GM21447 (cell line): ENCODE measurements around the gene TEAD1.

Experiments
- ATAC-seq: cut with Tn5 transposase; IDR thresholded peaks from one replicate; pipeline ENCODE4 v1.9.1; 2021; ENCODE audit not compliant: unreplicated experiment

TEAD1 gene

GRCh38 chr11:12886508-12886907 lies 212.3 kb downstream of the TEAD1 start:
- ATAC-seq, result no peak

- ATAC-seq, result no peak
Observed at GRCh38 chr11:12888525-12889158, 214.4 kb downstream of the TEAD1 start.

GRCh38 chr11:12889243-12889642 lies 215.0 kb downstream of the TEAD1 start:
- no peak for ATAC-seq

GRCh38 chr11:12890476-12890875 lies 216.3 kb downstream of the TEAD1 start:
- ATAC-seq, result no peak

GRCh38 chr11:12893787-12894672 lies 219.8 kb downstream of the TEAD1 start:
- no peak for ATAC-seq

- no peak for ATAC-seq
Observed at GRCh38 chr11:12897390-12897789, 223.2 kb downstream of the TEAD1 start.

GRCh38 chr11:12897867-12898266 lies 223.6 kb downstream of the TEAD1 start:
- no peak for ATAC-seq

GRCh38 chr11:12900496-12900895 lies 226.3 kb downstream of the TEAD1 start:
- no peak for ATAC-seq

- no peak for ATAC-seq
Observed at GRCh38 chr11:12901272-12901671, 227.1 kb downstream of the TEAD1 start.

GRCh38 chr11:12901874-12902481 lies 227.8 kb downstream of the TEAD1 start:
- ATAC-seq, result no peak

- no peak for ATAC-seq
Observed at GRCh38 chr11:12902791-12903486, 228.7 kb downstream of the TEAD1 start.

GRCh38 chr11:12905435-12905834 lies 231.2 kb downstream of the TEAD1 start:
- no peak for ATAC-seq

- no peak for ATAC-seq
Observed at GRCh38 chr11:12906501-12906900, 232.3 kb downstream of the TEAD1 start.

- no peak for ATAC-seq
Observed at GRCh38 chr11:12909879-12910278, 235.7 kb downstream of the TEAD1 start.

- ATAC-seq, result no peak
Observed at GRCh38 chr11:12914400-12914912, 240.2 kb downstream of the TEAD1 start.

- ATAC-seq, result no peak
Observed at GRCh38 chr11:12915093-12915492, 240.9 kb downstream of the TEAD1 start.

GRCh38 chr11:12917822-12918221 lies 243.6 kb downstream of the TEAD1 start:
- no peak for ATAC-seq

GRCh38 chr11:12918667-12919066 lies 244.4 kb downstream of the TEAD1 start:
- ATAC-seq, result no peak

- no peak for ATAC-seq
Observed at GRCh38 chr11:12922418-12922817, 248.2 kb downstream of the TEAD1 start.

- ATAC-seq, result no peak
Observed at GRCh38 chr11:12922980-12923507, 248.8 kb downstream of the TEAD1 start.

- ATAC-seq, result no peak
Observed at GRCh38 chr11:12924650-12925049, 250.4 kb downstream of the TEAD1 start.
